ENCODE data around the gene KLF3.
A peak's percentile ranks its signal among the peaks of the same experiment; 100 is the strongest.

KLF3 gene

GRCh38 chr4:38673130-38673978, 9.4 kb downstream of the KLF3 start:
- DNase-seq (ENCODE audit: low read depth in 1 of 2, low spot score in 1 of 2), result no peak

- DNase-seq (ENCODE audit: low read depth in 1 of 2, low spot score in 1 of 2), result no peak
These were observed 10.5 kb downstream of the KLF3 start for GRCh38 chr4:38674258-38675144.

- peak; percentile 51 to 61 for DNase-seq (ENCODE audit: low read depth in 1 of 2, low spot score in 1 of 2)
These were observed 11.4 kb downstream of the KLF3 start for GRCh38 chr4:38675146-38676121.

- no peak for DNase-seq (ENCODE audit: low read depth in 1 of 2, low spot score in 1 of 2)
These were observed 13.0 kb downstream of the KLF3 start for GRCh38 chr4:38676986-38677385.

GRCh38 chr4:38677441-38677840, 13.4 kb downstream of the KLF3 start:
- DNase-seq (ENCODE audit: low read depth in 1 of 2, low spot score in 1 of 2), result no peak

GRCh38 chr4:38678078-38678477, 14.1 kb downstream of the KLF3 start:
- no peak for DNase-seq (ENCODE audit: low read depth in 1 of 2, low spot score in 1 of 2)

GRCh38 chr4:38679921-38680320, 15.9 kb downstream of the KLF3 start:
- no peak for DNase-seq (ENCODE audit: low read depth in 1 of 2, low spot score in 1 of 2)

- no peak for DNase-seq (ENCODE audit: low read depth in 1 of 2, low spot score in 1 of 2)
These were observed 17.4 kb downstream of the KLF3 start for GRCh38 chr4:38681281-38681991.

GRCh38 chr4:38682336-38682735, 18.3 kb downstream of the KLF3 start:
- no peak for DNase-seq (ENCODE audit: low read depth in 1 of 2, low spot score in 1 of 2)

- no peak for DNase-seq (ENCODE audit: low read depth in 1 of 2, low spot score in 1 of 2)
These were observed 19.3 kb downstream of the KLF3 start for GRCh38 chr4:38683276-38683675.

- DNase-seq (ENCODE audit: low read depth in 1 of 2, low spot score in 1 of 2), result no peak
These were observed 20.3 kb downstream of the KLF3 start for GRCh38 chr4:38684271-38684670.

GRCh38 chr4:38684951-38685844, 21.2 kb downstream of the KLF3 start:
- DNase-seq (ENCODE audit: low read depth in 1 of 2, low spot score in 1 of 2), result no peak

GRCh38 chr4:38686682-38687081, 22.7 kb downstream of the KLF3 start:
- no peak for DNase-seq (ENCODE audit: low read depth in 1 of 2, low spot score in 1 of 2)

GRCh38 chr4:38687571-38688011, 23.6 kb downstream of the KLF3 start:
- no peak for DNase-seq (ENCODE audit: low read depth in 1 of 2, low spot score in 1 of 2)

GRCh38 chr4:38688676-38689355, 24.8 kb downstream of the KLF3 start:
- no peak for DNase-seq (ENCODE audit: low read depth in 1 of 2, low spot score in 1 of 2)

- no peak for DNase-seq (ENCODE audit: low read depth in 1 of 2, low spot score in 1 of 2)
These were observed 27.4 kb downstream of the KLF3 start for GRCh38 chr4:38691251-38692008.

- no peak for DNase-seq (ENCODE audit: low read depth in 1 of 2, low spot score in 1 of 2)
These were observed 28.4 kb downstream of the KLF3 start for GRCh38 chr4:38692421-38692820.

- DNase-seq (ENCODE audit: low read depth in 1 of 2, low spot score in 1 of 2), result no peak
These were observed 29.6 kb downstream of the KLF3 start for GRCh38 chr4:38693569-38693968.
